AML-193 (cell line): ENCODE data around the gene ZBTB7C.
A peak's percentile ranks its signal among the peaks of the same experiment; 100 is the strongest.

ENCODE experiments used
- DNase-seq, 2 experiments: peaks; one replicate each; lab custom pipeline; 2025; lab: John Stamatoyannopoulos, UW

Gene ZBTB7C

GRCh38 chr18:47992266-47992665 is 416.9 kb downstream of the ZBTB7C start:
- DNase-seq, result no peak

GRCh38 chr18:47990981-47991380 is 418.2 kb downstream of the ZBTB7C start:
- no peak for DNase-seq

DNA sequence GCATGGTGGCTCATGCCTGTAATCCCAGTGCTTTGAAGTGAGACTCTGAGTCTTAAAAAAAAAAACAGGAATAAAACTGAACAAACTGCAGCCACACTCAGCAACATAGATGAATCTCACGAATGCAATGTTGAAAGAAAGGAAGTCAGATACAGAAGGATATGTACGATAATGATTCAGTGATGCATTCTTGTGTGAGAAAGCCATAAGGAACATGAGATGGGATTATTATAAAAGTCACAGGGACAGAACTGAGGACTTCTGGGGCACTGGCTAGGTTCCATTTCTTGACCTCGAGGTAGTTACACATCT is 421.8 kb downstream of the ZBTB7C start:
- peak in 1 of 2 experiments; percentile 22 for DNase-seq

DNA sequence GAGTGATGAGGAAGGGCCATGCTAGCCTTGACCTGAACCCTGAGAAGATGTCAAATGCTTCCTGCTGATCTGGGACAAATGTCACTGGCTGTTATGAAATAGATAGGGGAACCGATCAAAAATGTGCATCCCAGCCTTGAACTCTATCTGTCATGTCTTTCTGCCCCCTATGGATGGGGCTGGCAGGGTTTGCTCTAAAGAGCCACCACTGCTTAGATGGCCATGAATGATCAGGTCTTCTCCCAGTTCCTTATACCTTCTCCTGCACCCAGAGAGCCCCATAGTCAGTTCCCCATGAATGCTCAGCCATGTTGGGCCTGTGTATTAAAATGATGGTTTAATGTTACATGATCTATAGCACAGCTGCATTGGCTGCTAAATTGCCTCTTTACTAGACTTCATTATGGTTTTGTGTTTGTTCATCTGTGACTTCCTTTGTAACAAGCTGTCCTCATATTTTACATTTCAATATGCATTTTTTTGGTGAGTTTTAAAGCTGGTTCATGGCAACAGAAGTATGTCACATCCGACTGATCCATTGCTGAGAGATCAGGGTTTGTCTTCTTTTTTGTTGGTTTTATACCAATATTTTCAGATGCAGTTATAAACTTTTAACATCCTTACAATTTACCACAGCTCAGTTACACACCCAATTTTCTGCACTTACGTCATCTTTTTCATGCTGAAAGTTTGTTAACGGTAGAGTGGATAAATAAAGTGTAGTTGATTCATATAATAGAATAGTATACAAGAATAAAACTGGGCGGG is 422.4 kb downstream of the ZBTB7C start:
- no peak for DNase-seq

GRCh38 chr18:47985866-47986265 is 423.3 kb downstream of the ZBTB7C start:
- DNase-seq, result peak; percentile 83 to 89

- DNase-seq, result no peak
These were observed 424.2 kb downstream of the ZBTB7C start for GRCh38 chr18:47984991-47985390.

GRCh38 chr18:47983946-47984345 is 425.2 kb downstream of the ZBTB7C start:
- DNase-seq, result no peak

- no peak for DNase-seq
These were observed 426.1 kb downstream of the ZBTB7C start for GRCh38 chr18:47983055-47983454.

- no peak for DNase-seq
These were observed 427.4 kb downstream of the ZBTB7C start for GRCh38 chr18:47981830-47982229.

DNA sequence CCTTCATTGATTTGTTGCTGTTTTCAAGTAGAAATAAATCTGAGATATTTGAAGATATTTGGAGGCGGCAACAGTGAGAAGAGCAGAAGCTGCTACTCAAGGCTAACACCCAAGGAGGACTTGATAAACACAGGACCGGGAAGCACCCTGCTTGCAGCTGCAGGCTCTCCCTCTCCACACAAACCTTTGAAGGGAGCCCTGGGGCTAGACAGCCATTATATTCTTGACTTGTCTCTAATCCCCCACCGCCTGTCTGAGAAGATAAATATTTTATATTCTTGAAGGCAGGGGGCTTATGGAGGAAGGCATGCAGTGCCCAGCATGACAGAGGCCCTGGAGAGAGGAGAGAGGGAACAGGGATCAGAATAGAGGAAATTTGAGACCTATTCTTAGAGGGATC is 427.9 kb downstream of the ZBTB7C start:
- DNase-seq, result no peak

- no peak for DNase-seq
These were observed 429.5 kb downstream of the ZBTB7C start for GRCh38 chr18:47979611-47980200.

DNA sequence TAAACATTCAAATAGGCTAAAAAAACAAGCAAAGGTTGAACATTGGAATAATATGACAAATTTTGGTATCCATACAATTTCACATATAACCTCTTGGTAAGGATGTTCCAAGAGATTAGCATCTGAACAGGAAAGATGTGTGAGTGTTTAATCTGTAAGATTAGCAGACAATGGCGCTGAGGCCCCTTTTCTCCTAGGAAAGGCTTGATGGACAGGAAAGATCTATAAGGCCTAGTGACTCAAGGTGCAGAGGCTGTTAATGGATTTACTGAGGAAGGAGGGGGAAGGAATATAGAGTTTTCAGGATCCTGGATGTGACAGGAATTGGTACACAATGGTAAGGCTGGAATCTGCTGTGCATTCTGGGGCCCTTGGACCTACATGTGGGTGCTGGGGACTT is 430.6 kb downstream of the ZBTB7C start:
- DNase-seq, result no peak

DNA sequence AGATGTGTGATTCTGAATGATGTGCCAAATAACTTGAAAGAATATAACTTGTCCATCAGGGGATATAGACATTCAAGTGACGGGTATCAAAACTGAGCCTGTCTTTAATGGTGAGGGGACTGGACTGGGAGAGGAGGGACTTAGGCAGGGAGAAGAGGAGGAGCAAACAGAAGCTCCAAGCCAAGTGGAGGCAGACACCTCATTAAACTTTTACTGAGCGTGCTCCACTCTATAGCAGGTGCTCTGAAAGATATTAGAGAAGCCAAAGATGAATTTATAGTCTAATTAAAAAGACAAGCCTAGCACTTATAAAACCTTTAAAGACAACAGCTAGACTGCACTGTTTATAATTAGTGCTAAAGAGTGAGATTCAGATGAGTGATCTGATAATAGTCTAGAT is 431.0 kb downstream of the ZBTB7C start:
- DNase-seq, result no peak
